WI38 (cell line): Measurements from ENCODE around the gene COL1A2.

Source experiments
- H3K4me3 ChIP-seq: 2 replicates; pipeline ENCODE4 v1.5.1; 2011; ENCODE audit warnings: low read depth, mild to moderate bottlenecking, control low read depth, low read length
- TF ChIP-seq, protein P1 (sequence below): IDR thresholded peaks from 2 replicates; pipeline ENCODE4 v1.5.1; 2012; ENCODE audit warnings: low read depth, mild to moderate bottlenecking, control low read depth, low read length

COL1A2 gene

DNA sequence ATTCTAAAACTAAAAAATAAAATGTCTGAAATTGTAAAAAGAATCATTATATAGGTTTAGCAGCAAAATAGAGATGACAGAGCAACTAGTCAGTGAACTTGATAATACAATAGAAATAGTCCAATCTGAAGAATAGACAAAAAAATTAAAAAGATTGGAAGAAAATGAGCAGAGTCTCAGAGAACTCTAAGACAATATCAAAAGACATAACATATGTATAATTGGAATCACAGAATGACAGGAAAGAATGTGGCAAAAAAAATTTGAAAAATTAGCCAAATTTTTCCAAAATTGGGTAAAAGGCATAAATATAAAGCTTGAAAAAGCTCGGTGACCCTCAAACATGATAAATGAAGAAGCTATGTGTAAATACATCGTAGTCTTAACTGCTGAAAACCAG, 76.9 kb downstream of the COL1A2 start:
- no peak overlapping the region for H3K4me3 ChIP-seq
- TF ChIP-seq, protein P1, sequence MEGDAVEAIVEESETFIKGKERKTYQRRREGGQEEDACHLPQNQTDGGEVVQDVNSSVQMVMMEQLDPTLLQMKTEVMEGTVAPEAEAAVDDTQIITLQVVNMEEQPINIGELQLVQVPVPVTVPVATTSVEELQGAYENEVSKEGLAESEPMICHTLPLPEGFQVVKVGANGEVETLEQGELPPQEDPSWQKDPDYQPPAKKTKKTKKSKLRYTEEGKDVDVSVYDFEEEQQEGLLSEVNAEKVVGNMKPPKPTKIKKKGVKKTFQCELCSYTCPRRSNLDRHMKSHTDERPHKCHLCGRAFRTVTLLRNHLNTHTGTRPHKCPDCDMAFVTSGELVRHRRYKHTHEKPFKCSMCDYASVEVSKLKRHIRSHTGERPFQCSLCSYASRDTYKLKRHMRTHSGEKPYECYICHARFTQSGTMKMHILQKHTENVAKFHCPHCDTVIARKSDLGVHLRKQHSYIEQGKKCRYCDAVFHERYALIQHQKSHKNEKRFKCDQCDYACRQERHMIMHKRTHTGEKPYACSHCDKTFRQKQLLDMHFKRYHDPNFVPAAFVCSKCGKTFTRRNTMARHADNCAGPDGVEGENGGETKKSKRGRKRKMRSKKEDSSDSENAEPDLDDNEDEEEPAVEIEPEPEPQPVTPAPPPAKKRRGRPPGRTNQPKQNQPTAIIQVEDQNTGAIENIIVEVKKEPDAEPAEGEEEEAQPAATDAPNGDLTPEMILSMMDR: no peak

DNA sequence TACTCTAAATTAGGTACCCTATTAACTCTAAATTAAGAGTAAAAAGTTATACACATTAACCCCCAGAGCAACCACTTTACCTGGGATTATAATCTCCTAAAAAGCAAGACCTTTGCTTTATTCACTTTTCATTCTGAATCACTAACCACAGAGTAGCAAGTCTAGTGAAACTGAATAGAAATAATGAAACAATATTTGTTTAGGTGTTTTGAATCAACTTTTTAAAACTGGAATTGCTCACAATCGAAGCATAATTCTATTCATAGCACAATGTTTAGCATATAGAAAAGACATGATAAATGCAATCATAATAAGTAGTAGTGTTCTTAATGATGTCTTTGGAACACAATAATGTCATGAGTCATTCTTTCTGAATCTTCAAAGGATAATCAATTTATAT, 77.9 kb downstream of the COL1A2 start:
- TF ChIP-seq, protein P1: no peak
- no peak overlapping the region for H3K4me3 ChIP-seq

DNA sequence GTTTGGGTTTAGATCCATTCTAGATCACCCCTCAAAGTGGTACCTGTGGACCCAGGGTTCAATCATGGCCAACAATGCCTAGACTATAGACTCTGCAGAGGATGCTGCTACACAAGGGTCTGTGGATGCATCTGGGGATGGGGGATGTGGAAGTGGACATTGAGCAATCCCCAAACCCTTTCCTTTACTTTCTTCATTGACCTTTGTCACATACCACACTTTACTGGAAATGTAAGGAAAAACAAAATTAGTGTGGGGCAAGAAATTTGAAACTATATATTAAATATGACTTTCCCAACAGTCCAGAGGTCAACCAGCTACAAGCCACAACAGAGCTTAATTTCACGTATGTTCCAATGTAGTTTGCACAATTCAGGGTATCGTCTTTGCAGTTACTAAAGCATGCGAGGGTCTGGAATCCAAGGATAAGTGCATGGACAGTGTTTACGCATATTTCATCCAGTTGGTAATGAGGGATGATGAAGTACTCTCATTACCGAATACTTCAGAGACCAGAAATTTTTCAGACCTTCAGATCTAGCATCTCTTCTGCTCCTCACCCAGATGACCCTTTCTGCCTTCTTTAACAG, 81.7 kb downstream of the COL1A2 start:
- H3K4me3 ChIP-seq: no peak overlapping the region

DNA sequence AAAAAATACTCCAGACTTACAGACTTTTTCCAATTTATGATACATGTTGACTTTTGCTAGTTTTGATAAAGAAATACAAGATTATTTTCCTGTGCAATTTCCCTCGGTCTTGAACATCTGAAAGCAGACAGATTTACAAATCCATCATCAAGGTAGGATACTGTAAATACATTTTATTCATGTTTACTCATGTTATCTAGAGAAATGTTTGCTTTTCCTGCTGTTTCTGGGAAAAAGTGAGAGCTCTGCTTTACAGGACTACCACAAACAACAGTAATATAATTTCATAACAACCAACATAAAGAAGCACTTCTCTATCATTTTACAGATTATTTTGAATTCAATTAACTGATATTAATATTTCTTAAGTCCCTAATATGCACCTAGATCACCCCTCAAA, 83.2 kb downstream of the COL1A2 start:
- no peak overlapping the region for H3K4me3 ChIP-seq
- TF ChIP-seq, protein P1: no peak

More for the DNA sequence above, 81.7 kb downstream of the COL1A2 start:
- TF ChIP-seq, protein P1: no peak

DNA sequence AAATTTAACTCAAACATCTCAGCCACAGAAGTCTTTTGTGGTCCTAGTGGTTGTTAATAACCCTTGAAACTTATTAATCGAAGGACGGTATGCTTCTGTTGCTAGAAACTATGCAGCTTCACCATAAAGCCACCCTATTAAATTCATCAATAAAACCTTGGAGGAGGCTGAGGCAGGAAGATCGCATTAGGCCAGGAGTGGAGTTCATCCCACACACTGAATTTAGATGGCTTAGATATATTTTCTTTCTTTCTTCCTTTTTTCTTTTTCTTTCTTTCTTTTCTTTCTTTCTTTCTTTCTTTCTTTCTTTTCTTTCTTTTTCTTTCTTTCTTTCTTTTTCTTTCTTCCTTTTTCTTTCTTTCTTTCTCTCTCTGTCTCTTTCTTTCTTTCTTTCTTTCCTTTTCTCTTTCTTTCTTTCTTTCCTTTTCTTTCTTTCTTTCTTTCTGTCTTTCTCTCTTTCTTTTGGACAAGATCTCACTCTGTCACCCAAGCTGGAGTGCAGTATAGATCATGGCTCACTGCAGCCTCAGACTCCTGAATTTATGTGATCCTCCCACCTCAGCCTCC, 84.0 kb downstream of the COL1A2 start:
- TF ChIP-seq, protein P1: no peak

More for the DNA sequence above, 84.0 kb downstream of the COL1A2 start:
- no peak overlapping the region for H3K4me3 ChIP-seq
